ENCODE results near the gene SND1.

- no peak for TF ChIP-seq POLR2AphosphoS5 (IDR thresholded peaks at IDR 0.05; ENCODE audit: low read depth, low read length)
- TF ChIP-seq POLR2A (IDR thresholded peaks at IDR 0.05; ENCODE audit: low read depth, low read length) = no peak
These were observed 42.7 kb upstream of the SND1 start for GRCh38 chr7:127609297-127609696.

Data from GM12892 (cell line).